ENCODE results near the gene CCDC91.

CCDC91 gene

DNA sequence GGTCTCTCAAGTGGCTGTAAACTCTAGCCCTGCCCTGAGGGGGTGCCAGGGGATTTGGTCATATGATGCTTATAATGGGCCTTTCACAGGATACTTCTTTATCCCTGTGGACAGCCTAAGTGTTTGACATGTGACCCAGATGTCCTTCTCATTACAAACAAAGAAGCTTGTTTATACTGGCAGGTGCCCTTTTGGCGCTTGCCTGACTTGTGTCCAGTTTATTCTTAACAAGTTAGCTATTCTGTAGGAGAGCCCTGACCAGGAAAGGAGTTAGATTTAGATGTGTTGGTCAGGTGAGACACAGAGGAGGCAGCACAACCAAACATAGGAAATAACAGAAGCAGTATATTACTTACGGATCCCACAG lies 51.9 kb downstream of the CCDC91 start:
- ChIA-PET POLR2A (no interaction called here), CTCF (no interaction called here)
- H3K9me3 ChIP-seq (ENCODE audit: control insufficient read depth, insufficient read depth, low read depth, low read length) = no peaks in the 10 kb centered on the region
- H3K4me3 ChIP-seq (ENCODE audit: low read depth, low read length) = no peak overlapping the region
- H3K4me1 ChIP-seq (ENCODE audit: control insufficient read depth, insufficient read depth, low read length) = no peaks in the 10 kb centered on the region
- H3K27ac ChIP-seq (ENCODE audit: extremely low read depth, low read depth, low read length) = no peak overlapping the region
- H3K36me3 ChIP-seq (ENCODE audit: control insufficient read depth in 2 of 2, insufficient read depth in 1 of 2, low read length in 2 of 2) = no peaks in the 10 kb centered on the region
- no peak for TF ChIP-seq ZBTB7A (tag by site-specific recombination; IDR thresholded peaks at IDR 0.05; ENCODE audit: low read depth)
- no peak for TF ChIP-seq ZNF768 (tag by site-specific recombination; IDR thresholded peaks at IDR 0.05)
- TF ChIP-seq, protein P1, sequence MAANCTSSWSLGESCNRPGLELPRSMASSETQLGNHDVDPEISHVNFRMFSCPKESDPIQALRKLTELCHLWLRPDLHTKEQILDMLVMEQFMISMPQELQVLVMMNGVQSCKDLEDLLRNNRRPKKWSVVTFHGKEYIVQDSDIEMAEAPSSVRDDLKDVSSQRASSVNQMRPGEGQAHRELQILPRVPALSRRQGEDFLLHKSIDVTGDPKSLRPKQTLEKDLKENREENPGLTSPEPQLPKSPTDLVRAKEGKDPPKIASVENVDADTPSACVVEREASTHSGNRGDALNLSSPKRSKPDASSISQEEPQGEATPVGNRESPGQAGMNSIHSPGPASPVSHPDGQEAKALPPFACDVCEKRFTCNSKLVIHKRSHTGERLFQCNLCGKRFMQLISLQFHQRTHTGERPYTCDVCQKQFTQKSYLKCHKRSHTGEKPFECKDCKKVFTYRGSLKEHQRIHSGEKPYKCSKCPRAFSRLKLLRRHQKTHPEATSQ (tag by site-specific recombination; IDR thresholded peaks at IDR 0.05) = no peak
- TF ChIP-seq ZNF266 (tag by site-specific recombination; IDR thresholded peaks at IDR 0.05; ENCODE audit: low read depth) = no peak

DNA sequence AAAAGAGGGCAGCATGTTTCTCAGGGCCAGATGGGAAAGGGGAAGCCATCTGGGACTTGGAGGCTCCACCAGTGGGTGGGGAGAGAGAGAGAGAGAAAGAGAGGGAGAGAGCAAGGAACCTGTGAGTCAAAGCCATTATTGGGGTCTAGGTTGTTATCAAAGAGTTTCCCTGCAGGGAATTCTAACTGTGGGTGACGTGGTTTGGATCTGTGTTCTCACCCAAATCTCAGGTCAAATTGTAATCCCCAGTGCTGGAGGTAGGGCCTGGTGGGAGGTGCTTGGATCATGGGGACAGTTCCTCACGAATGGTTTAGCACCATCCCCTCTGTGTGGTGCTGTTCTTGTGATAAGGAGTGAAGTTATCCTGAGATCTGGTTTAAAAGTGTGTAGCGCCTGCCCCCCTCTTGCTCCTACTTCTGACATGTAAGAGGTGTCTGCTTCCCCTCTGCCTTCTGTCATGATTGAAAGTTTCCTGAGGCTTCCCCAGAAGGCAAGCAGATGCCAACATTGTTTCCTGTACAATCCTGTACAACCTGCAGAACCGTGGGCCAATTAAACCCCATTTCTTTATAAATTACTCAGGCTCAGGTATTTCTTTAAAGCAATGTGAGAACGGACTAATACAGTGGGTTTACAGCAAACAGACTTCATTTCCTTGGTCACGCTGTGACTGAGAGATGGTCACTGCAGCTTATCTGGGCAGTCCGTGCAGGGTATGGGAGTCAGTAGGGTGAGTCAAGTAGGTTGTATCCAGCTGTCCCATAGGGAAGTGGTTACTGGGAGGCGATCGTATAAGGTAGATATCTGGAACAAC lies 52.4 kb downstream of the CCDC91 start:
- ChIA-PET POLR2A (no interaction called here), CTCF (no interaction called here)
- Histone ChIP-seq H3K9me3 (ENCODE audit: control insufficient read depth, insufficient read depth, low read depth, low read length) (no peaks in the 10 kb centered on the region), H3K4me3 (ENCODE audit: low read depth, low read length) (no peak overlapping the region), H3K4me1 (ENCODE audit: control insufficient read depth, insufficient read depth, low read length) (no peaks in the 10 kb centered on the region), H3K27ac (ENCODE audit: extremely low read depth, low read depth, low read length) (no peak overlapping the region), H3K36me3 (ENCODE audit: control insufficient read depth in 2 of 2, insufficient read depth in 1 of 2, low read length in 2 of 2) (no peaks in the 10 kb centered on the region)
- no peak for TF ChIP-seq ZNF266 (tag by site-specific recombination; IDR thresholded peaks at IDR 0.05; ENCODE audit: low read depth)
- no peak for TF ChIP-seq ZNF768 (tag by site-specific recombination; IDR thresholded peaks at IDR 0.05)
- TF ChIP-seq ZNF138 (tag by site-specific recombination; IDR thresholded peaks at IDR 0.05; ENCODE audit: borderline replicate concordance) = no peak
- TF ChIP-seq ZNF132 (tag by site-specific recombination; IDR thresholded peaks at IDR 0.05; ENCODE audit: borderline replicate concordance) = no peak
- TF ChIP-seq ZNF423 (tag by site-specific recombination; IDR thresholded peaks at IDR 0.05) = no peak
- TF ChIP-seq, protein P2, sequence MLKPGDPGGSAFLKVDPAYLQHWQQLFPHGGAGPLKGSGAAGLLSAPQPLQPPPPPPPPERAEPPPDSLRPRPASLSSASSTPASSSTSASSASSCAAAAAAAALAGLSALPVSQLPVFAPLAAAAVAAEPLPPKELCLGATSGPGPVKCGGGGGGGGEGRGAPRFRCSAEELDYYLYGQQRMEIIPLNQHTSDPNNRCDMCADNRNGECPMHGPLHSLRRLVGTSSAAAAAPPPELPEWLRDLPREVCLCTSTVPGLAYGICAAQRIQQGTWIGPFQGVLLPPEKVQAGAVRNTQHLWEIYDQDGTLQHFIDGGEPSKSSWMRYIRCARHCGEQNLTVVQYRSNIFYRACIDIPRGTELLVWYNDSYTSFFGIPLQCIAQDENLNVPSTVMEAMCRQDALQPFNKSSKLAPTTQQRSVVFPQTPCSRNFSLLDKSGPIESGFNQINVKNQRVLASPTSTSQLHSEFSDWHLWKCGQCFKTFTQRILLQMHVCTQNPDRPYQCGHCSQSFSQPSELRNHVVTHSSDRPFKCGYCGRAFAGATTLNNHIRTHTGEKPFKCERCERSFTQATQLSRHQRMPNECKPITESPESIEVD (tag by site-specific recombination; IDR thresholded peaks at IDR 0.05) = no peak
- TF ChIP-seq ZNF398 (tag by site-specific recombination; IDR thresholded peaks at IDR 0.05) = no peak
- no peak for TF ChIP-seq ZNF391 (tag by site-specific recombination; IDR thresholded peaks at IDR 0.05; ENCODE audit: borderline replicate concordance, low read depth)
- no peak for TF ChIP-seq ZSCAN18 (tag by site-specific recombination; IDR thresholded peaks at IDR 0.05)
- TF ChIP-seq ZNF23 (tag by site-specific recombination; IDR thresholded peaks at IDR 0.05; ENCODE audit: borderline replicate concordance) = no peak
- TF ChIP-seq SALL2 (tag by site-specific recombination; IDR thresholded peaks at IDR 0.05; ENCODE audit: borderline replicate concordance) = no peak
- TF ChIP-seq ZBTB8A (tag by site-specific recombination; IDR thresholded peaks at IDR 0.05) = no peak
- TF ChIP-seq ZNF184 (tag by site-specific recombination; IDR thresholded peaks at IDR 0.05) = no peak
- TF ChIP-seq KLF16 (tag by site-specific recombination; IDR thresholded peaks at IDR 0.05) = no peak
- no peak for TF ChIP-seq ZFP37 (tag by site-specific recombination; IDR thresholded peaks at IDR 0.05)
- no peak for TF ChIP-seq OVOL3 (tag by site-specific recombination; IDR thresholded peaks at IDR 0.05)
- no peak for TF ChIP-seq ZBTB10 (tag by site-specific recombination; IDR thresholded peaks at IDR 0.05)
- TF ChIP-seq ZNF148 (tag by site-specific recombination; IDR thresholded peaks at IDR 0.05; ENCODE audit: borderline replicate concordance) = no peak

All from HEK293 (cell line).